Pancreas (tissue), 10 donors: Measurements from ENCODE around the gene KRTAP10-12. TPM values are rescaled to one million over a fixed set of nuclear protein-coding genes. Genes with fewer than 3 reads are reported as not detected.
"Not testable (repeated sequence)": the region's sequence is repeated elsewhere in the genome, so short reads cannot be mapped to it uniquely, and the experiment has no call there.

ENCODE experiments used
- ATAC-seq, 4 donors: fragments of 200-7000 bp; cut with Tn5 transposase; one replicate each; pipeline versions ENCODE4 v1.8.0 to v1.9.1; 2020; ENCODE audit warnings: mild to moderate bottlenecking in 4 of 4, moderate library complexity in 4 of 4
- DNase-seq, 6 donors: peaks; one replicate each; pipeline ENCODE4 v3.0.0-alpha.2; 2020
- FAIRE-seq: peaks from 2 replicates; lab custom pipeline; 2012; peaks lifted over from hg19 to GRCh38; lab: Jason Lieb, UNC
- H3K27ac ChIP-seq, 4 donors: fragments of 200-600 bp; sonication (generic); 1 replicate in 3 of 4; 2 replicates in 1 of 4; pipeline versions ENCODE4 v1.5.0 to v1.8.0; 2020
- H3K27me3 ChIP-seq, 4 donors: fragments of 200-600 bp; one replicate each; pipeline ENCODE4 v1.8.0; 2021
- H3K36me3 ChIP-seq, 3 donors: fragments of 200-600 bp; sonication (generic) in 1 of 3; one replicate each; pipeline versions ENCODE4 v1.5.0 to v1.8.0; 2020 to 2021
- H3K4me1 ChIP-seq, 3 donors: fragments of 200-600 bp; one replicate each; pipeline ENCODE4 v1.8.0; 2021
- H3K4me3 ChIP-seq, 4 donors: fragments of 200-600 bp; sonication (generic) in 2 of 4; one replicate each; pipeline versions ENCODE4 v1.5.0 to v1.8.0; 2020 to 2021
- H3K9me3 ChIP-seq, 4 donors: fragments of 200-600 bp; one replicate each; pipeline ENCODE4 v1.8.0; 2021
- CTCF ChIP-seq, 4 donors: fragments of 200-600 bp; sonication (generic) in 3 of 4; IDR thresholded peaks; one replicate each; pipeline versions ENCODE4 v1.5.0 to v1.8.0; 2021; ENCODE audit warnings: antibody characterized with exemption in 4 of 4
- WGBS, 2 donors: extraction: QIAGEN DNeasy Blood & Tissue Kit; methylation state at CpG; one replicate each; pipeline ENCODE4 v1.1.7; 2013; 5-methylcytosine and 5-hydroxymethylcytosine counted together
- intact Hi-C, 3 donors: fragments of 100-400 bp; cut with DNase I; formaldehyde crosslinking; loops; one replicate each; pipeline versions ENCODE4 v1.11.1 to v1.14.2; 2022
- polyA plus RNA-seq, 2 donors: library from polyadenylated mRNA; stranded (reverse); fragments of 200-250 nt; gene quantifications; one replicate each; pipeline ENCODE4 v1.2.3, GENCODE V29; 2013
- total RNA-seq, 6 donors: library from RNA; stranded (reverse); fragmentation: NEBNext Ultra II Directional in 4 of 6; extraction: Animal tissue kit (Norgen Biotek cat#: 25700) in 4 of 6; gene quantifications; one replicate each; pipeline versions ENCODE4 v1.2.1 to v1.2.4, GENCODE V29; 2021 to 2023
- donor health status: healthy with polysubstance abuse.
- donor health status: DM: no; HTN: no; CAD: no; lungs with moderate emphysema.
- donor health status: DM: no; HTN: no; CAD: no.
- donor health status: control.
- donor health status: control.
- donor health status: Bipolar disorder and iron deficiency.
- donor health status: DM: yes; HTN: yes; CAD: no.
- donor health status: DM: no; HTN: no; CAD: no.
- donor health status: DM: no; HTN: no; CAD: no.
- donor health status: DM: yes; HTN: yes; CAD: no.

The KRTAP10-12 gene
- total and polyA plus RNA-seq, 8 donors = not detected

- 35% methylated on average over 11 of the region's 11 CpGs for WGBS, 2 donors
- Histone ChIP-seq H3K36me3 (no peaks in the 10 kb centered on the region), H3K4me3 (no peak overlapping the region), H3K9me3 (no peaks in the 10 kb centered on the region), H3K27ac (no peak overlapping the region), H3K4me1 (no peaks in the 10 kb centered on the region), H3K27me3 (peaks cover 0 to 10% (median 0%) of the 10 kb centered on the region in 4 donors)
- TF ChIP-seq CTCF (IDR thresholded peaks at IDR 0.05) = no peak
- DNase-seq = no peak
- intact Hi-C loops = no loop called here
- no peak for ATAC-seq
- no peak for FAIRE-seq
These were observed 9.3 kb upstream of the KRTAP10-12 start for GRCh38 chr21:44687671-44688070.

GRCh38 chr21:44689740-44690139 lies 7.2 kb upstream of the KRTAP10-12 start:
- 54 to 68% methylated on average over 3 of the region's 3 CpGs for WGBS, 2 donors
- not testable (repeated sequence) for FAIRE-seq, ATAC-seq

GRCh38 chr21:44691686-44692085 lies 5.3 kb upstream of the KRTAP10-12 start:
- no peak for FAIRE-seq

More at GRCh38 chr21:44689740-44690139, 7.2 kb upstream of the KRTAP10-12 start:
- H3K27ac ChIP-seq, H3K9me3 ChIP-seq, H3K4me3 ChIP-seq, DNase-seq, H3K4me1 ChIP-seq, H3K36me3 ChIP-seq, intact Hi-C loops: not testable (repeated sequence)
- H3K27me3 ChIP-seq = peaks cover 0 to 10% (median 0%) of the 10 kb centered on the region in 4 donors

GRCh38 chr21:44692798-44693512 lies 4.0 kb upstream of the KRTAP10-12 start:
- no peaks in the 10 kb centered on the region for H3K9me3 ChIP-seq
- TF ChIP-seq CTCF (IDR thresholded peaks at IDR 0.05) = no peak
- no peak overlapping the region for H3K27ac ChIP-seq
- WGBS, 2 donors = 49 to 50% methylated on average over 2 of the region's 2 CpGs
- H3K4me3 ChIP-seq = no peak overlapping the region
- H3K4me1 ChIP-seq = no peaks in the 10 kb centered on the region
- FAIRE-seq = no peak
- intact Hi-C loops = no loop called here
- no peak for ATAC-seq
- peaks cover 0 to 10% (median 0%) of the 10 kb centered on the region in 4 donors for H3K27me3 ChIP-seq
- no peaks in the 10 kb centered on the region for H3K36me3 ChIP-seq
- DNase-seq = no peak

More at GRCh38 chr21:44691686-44692085, 5.3 kb upstream of the KRTAP10-12 start:
- TF ChIP-seq CTCF (IDR thresholded peaks at IDR 0.05) = no peak
- H3K4me3 ChIP-seq = no peak overlapping the region
- no peaks in the 10 kb centered on the region for H3K36me3 ChIP-seq
- no peaks in the 10 kb centered on the region for H3K9me3 ChIP-seq
- H3K27me3 ChIP-seq = peaks cover 0 to 10% (median 0%) of the 10 kb centered on the region in 4 donors
- intact Hi-C loops = no loop called here
- ATAC-seq (no peak), DNase-seq (no peak)
- WGBS, 2 donors = 21 to 32% methylated on average over 2 of the region's 2 CpGs
- no peaks in the 10 kb centered on the region for H3K4me1 ChIP-seq
- no peak overlapping the region for H3K27ac ChIP-seq

- ATAC-seq (no peak), DNase-seq (no peak), FAIRE-seq (no peak)
- no peak overlapping the region for H3K27ac ChIP-seq
- no peaks in the 10 kb centered on the region for H3K9me3 ChIP-seq
- 58 to 62% methylated on average over 11 of the region's 11 CpGs for WGBS, 2 donors
- H3K27me3 ChIP-seq = peaks cover 0 to 11% (median 0%) of the 10 kb centered on the region in 4 donors
- H3K4me3 ChIP-seq = no peak overlapping the region
- H3K36me3 ChIP-seq = no peaks in the 10 kb centered on the region
- no peak for TF ChIP-seq CTCF (IDR thresholded peaks at IDR 0.05)
- intact Hi-C loops = no loop called here
- no peaks in the 10 kb centered on the region for H3K4me1 ChIP-seq
These were observed 2.2 kb upstream of the KRTAP10-12 start for GRCh38 chr21:44694776-44695175.
